GM21447 (cell line): ENCODE data around the gene CDKN2B-AS1.
A peak's percentile ranks its signal among the peaks of the same experiment; 100 is the strongest.

ENCODE experiments used
- ATAC-seq: cut with Tn5 transposase; IDR thresholded peaks from one replicate; pipeline ENCODE4 v1.9.1; 2021; ENCODE audit not compliant: unreplicated experiment

The CDKN2B-AS1 gene

GRCh38 chr9:22114956-22115355 is 120.4 kb downstream of the CDKN2B-AS1 start:
- ATAC-seq = no peak

GRCh38 chr9:22116758-22117157 is 122.2 kb downstream of the CDKN2B-AS1 start:
- no peak for ATAC-seq

DNA sequence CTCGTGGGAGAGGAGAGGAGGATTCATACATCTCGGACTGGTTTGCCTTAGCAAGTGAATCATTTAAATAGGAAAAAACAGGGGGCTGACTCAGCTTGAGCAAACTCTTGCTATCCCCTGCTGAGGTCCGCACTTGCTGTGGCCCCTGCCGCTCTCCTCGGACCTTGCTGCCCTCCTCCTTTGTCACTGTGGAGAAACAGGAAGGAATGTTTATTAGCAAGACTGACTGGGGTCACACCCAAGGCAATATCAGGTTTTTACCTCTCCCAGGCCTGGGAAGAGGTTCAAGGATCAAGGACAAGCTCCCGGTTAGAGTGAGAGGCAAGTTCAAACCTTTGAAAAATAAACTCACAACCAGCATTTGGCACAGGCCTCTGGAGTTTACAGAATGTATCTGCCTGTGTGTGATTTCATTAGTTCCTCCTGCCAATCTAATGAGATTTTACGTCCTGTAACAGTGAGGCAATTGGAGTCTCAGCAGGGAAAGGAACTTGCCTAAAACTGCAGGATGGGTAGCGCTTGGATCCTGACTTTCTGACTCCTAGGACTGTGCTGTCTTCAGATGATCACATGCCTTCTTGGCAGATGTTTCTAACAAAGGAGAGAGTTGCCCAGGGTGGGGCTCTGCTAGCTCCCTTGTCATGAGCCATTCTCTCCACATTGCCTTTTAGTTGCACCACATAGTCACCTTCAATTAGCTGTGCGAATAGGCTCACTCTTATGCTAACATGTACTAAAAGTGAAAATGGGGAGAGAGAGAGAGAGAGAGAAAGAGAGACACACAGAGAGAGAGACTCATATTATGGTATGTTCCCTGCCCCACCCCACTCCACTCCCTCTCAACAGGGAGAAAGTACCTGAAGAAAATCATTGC is 123.2 kb downstream of the CDKN2B-AS1 start:
- no peak for ATAC-seq

DNA sequence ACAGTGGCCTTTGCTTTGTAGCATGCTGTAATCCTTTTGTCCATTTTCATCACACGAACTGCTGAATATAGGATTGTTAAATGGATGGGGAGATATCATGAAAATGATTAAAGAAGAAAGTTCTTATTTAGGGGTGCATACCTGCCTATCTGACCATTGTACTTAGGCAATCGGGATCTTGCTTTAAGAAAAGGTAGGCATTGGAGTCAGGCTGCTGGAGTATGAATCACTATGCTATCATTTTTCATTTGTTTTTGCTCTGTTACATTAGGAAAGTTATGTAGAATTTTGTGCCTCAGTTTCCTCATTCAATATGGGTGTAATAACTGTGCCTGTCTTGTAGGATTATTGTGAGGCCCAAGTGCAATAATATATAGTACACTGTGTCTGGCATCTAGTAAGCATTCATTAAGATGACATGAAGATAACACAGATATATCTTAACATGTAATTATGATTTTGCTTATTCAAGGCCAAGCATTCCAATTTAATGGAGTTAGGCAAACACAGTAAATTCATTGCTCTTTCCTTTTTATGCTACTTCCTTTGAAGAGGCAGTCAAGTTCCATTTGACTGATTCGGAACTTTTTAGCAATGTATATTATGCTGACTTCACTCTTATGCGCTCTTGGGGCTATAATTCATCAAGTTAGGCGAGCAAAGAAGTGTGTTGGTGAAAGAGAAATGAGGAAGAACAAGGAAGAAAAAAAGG is 124.4 kb downstream of the CDKN2B-AS1 start:
- no peak for ATAC-seq

GRCh38 chr9:22119522-22120158 is 125.0 kb downstream of the CDKN2B-AS1 start:
- ATAC-seq = peak; percentile 63

- no peak for ATAC-seq
Measured at GRCh38 chr9:22120159-22120549, 125.6 kb downstream of the CDKN2B-AS1 start.

- no peak for ATAC-seq
Measured at GRCh38 chr9:22120595-22120994, 126.0 kb downstream of the CDKN2B-AS1 start.

DNA sequence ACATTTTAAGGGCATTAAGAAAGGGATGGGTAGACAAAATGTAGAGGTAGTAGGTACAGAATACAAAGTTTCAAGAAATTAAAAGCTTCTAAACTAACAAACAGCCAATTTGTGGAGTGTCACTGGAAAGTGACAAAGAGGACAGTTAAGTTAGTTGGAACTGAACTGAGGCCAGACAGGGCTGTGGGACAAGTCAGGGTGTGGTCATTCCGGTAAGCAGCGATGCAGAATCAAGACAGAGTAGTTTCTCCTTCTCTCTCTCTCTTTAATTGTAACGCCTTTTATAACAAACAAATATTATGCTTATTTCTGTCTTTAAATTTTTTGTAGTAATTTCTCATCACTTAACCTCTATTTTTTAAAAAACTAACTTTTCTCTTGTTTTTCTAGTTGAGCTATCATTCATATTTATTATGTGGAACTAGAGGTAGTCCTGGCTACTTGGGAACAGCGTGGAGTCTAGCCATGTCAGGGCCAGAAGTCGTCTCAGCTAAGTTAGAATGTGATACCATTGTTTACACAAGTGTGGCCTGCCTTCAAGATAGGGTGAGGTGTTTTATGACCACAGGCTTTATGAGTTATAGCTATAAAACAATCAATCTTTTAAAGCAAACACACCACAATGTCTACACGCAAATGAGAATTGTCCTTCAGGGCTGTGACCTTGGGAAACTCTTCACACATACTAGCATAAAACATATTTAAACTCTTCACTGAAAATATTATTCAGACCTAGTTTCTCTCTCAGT is 129.8 kb downstream of the CDKN2B-AS1 start:
- no peak for ATAC-seq

DNA sequence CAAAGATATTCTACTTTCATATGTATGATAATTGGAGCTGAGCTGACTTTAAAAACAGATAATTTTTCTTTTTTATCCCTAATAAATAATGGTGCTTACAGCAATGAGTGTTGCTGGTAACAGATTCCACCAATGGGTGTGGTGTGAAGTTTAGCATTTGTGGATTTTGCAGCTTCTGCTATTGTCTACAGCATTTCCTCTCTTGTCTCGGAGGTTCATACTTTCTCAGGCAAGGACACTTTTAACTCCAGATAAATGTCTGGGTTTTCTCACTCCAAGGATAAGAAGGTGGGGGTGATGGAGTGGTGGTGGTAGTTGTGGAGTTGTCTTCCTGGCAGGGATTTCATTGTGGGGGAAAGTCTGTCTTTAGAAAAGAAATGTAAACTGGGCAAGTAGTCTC is 134.5 kb downstream of the CDKN2B-AS1 start:
- ATAC-seq = no peak

- no peak for ATAC-seq
Measured at GRCh38 chr9:22129633-22130032, 135.0 kb downstream of the CDKN2B-AS1 start.

DNA sequence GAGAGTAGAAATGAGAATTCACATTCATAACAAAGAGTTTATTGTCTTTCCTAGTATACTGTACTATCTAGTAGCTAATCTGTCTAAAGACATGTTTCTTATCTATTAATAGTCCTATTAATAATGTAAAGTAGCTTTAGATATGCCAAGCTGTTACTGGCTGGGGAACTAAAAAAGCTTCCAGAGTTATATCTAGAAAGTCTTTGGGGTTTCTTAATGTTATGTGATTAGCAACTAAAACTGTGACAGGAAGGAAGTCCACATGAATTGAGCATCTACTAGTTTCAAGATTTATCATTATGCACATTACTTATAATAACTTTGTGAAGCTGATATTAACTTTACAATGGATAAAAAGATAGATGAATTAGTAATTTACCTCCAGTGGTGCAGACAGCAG is 137.2 kb downstream of the CDKN2B-AS1 start:
- ATAC-seq = no peak

- ATAC-seq = no peak
Measured at GRCh38 chr9:22134390-22134789, 139.8 kb downstream of the CDKN2B-AS1 start.

DNA sequence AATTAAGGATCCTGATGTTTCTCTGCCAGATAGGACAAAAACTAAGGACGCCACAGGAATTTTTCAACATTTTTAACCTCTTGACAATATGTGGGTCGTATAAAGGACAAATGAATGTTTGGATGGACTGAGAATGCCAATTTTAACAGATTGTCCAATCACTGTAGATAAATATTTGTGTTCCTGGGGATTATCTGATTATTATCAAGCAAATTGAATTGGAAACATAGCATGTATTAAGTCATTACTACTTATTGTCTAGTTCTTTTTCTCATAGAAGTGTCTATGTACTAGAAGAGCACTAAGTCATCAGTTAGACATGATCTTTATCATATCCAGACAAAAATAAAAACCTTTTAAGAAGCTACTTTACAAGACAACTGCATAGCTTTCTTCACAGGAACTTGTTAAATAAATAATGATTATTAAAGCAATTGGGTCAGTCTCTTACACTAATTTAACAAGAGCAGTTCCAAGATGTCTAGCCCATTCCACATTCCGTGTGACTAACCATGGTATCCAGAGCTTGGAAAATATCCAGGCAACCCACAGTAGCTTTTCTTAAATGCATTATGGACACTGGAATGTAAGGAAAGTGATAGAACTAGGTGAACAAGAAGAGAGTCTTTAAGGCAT is 142.0 kb downstream of the CDKN2B-AS1 start:
- no peak for ATAC-seq

DNA sequence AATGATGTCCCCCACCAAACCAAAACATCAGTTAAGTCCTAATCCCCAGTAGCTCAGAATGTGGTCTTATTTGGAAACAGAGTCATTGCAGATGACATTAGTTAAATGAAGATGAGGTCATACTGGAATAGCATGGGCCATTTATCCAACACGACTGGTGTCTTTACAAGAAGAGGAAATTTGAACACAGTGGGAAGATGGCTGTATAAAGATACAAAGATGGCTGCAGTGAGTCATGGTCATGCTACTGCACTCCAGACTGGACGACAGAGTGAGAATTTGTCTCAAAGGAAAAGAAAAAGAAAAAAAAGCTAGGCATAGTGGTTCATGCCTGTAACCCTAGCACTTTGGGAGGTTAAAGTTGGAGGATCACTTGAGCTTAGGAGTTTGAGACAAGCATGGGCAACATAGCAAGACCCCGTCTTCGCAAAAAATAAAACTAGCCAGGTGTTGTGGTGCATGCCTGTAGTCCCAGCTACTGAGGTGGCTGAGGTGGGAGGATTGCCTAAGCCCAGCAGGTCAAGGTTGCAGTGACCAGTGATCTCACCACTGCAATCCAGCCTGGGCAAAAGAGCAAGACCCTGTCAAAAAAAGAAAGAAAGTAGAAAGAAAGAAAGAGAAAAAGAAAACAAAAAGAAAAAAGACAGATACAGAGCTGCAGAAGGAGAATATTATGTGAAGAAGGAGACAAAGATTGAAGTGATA is 144.5 kb downstream of the CDKN2B-AS1 start:
- ATAC-seq = no peak

DNA sequence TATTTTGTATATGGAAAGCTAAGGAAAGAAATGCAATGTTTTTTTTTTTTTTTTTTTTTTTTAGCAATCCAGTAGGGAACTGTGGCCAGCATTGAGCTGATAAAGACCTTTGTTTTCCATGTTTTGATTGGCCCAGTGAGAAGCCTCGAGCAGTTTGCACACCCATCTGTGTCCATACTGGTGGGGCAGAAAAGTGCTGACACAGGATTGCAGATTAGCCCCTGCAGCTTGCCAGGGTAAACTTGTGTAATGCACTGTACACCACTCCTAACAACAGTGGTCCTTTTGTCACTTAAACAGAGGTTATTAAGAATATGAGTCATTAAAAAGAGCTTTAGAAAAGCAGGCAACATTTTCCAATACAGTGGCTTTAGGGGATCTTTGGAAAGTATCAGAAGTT is 147.3 kb downstream of the CDKN2B-AS1 start:
- ATAC-seq = no peak

GRCh38 chr9:22142671-22143070 is 148.1 kb downstream of the CDKN2B-AS1 start:
- no peak for ATAC-seq

DNA sequence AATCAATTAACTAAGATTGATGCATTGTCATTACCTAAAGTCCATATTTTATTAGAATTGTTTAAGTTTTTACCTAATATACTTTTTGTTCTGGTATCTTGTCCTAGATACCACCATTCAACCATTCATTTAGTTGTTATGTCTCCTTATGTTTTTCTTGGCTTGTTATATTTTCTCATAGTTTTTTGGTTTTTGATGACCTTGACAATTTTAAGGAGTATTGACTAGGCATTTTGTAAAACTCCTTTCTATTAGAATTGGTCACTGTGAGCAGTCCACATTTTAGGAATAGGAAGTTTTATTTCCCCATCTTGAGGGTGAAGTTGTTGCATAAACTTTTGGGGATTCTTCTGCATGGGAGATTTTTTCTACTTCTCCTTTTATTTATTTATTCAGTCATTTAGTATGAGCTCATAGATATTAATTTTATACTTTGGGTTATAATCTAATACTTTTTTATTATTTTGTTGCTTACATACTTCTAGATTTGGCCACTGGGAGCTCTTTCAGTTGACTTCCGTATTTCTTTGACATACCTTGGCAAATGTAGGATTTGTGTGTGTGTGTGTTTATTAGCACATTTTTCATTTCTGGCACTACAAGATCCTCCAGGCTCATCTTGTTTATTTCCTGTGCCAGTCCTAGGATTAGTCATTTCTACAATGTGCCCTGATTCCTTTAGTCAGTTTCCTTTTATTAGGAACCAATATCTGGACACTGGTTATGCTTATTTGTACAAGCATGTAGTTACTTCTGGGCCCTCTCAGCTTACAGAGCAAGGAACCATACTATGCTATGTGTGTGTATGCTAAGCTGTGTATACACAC is 149.4 kb downstream of the CDKN2B-AS1 start:
- ATAC-seq = no peak

- no peak for ATAC-seq
Measured at GRCh38 chr9:22146604-22147003, 152.0 kb downstream of the CDKN2B-AS1 start.
